GM19043 (cell line): Measurements from ENCODE around the gene MYL5.
A peak's percentile ranks its signal among the peaks of the same experiment; 100 is the strongest.
"Not testable (repeated sequence)": the region's sequence is repeated elsewhere in the genome, so short reads cannot be mapped to it uniquely, and the experiment has no call there.

Experiments used
- ATAC-seq: cut with Tn5 transposase; IDR thresholded peaks from one replicate; pipeline ENCODE4 v1.9.1; 2021; ENCODE audit warnings: low read depth; ENCODE audit not compliant: unreplicated experiment

MYL5 gene

GRCh38 chr4:656436-657337, 17.7 kb upstream of the MYL5 start:
- ATAC-seq: no peak

GRCh38 chr4:657338-657833, 17.0 kb upstream of the MYL5 start:
- no peak for ATAC-seq

- ATAC-seq: no peak
Measured at GRCh38 chr4:657834-658667, 16.3 kb upstream of the MYL5 start.

- no peak for ATAC-seq
Measured at GRCh38 chr4:658681-659667, 15.4 kb upstream of the MYL5 start.

GRCh38 chr4:659851-660250, 14.5 kb upstream of the MYL5 start:
- no peak for ATAC-seq

- ATAC-seq: no peak
Measured at GRCh38 chr4:660401-660800, 13.9 kb upstream of the MYL5 start.

GRCh38 chr4:661231-661630, 13.1 kb upstream of the MYL5 start:
- no peak for ATAC-seq

- ATAC-seq: no peak
Measured at GRCh38 chr4:661881-662761, 12.2 kb upstream of the MYL5 start.

GRCh38 chr4:663046-663437, 11.3 kb upstream of the MYL5 start:
- no peak for ATAC-seq

GRCh38 chr4:663438-664428, 10.6 kb upstream of the MYL5 start:
- peak; percentile 62 for ATAC-seq

GRCh38 chr4:664713-665231, 9.6 kb upstream of the MYL5 start:
- no peak for ATAC-seq

- no peak for ATAC-seq
Measured at GRCh38 chr4:665381-665750, 9.0 kb upstream of the MYL5 start.

GRCh38 chr4:665751-666435, 8.4 kb upstream of the MYL5 start:
- no peak for ATAC-seq

- ATAC-seq: no peak
Measured at GRCh38 chr4:666436-666810, 7.9 kb upstream of the MYL5 start.

- ATAC-seq: no peak
Measured at GRCh38 chr4:666822-667544, 7.4 kb upstream of the MYL5 start.

- no peak for ATAC-seq
Measured at GRCh38 chr4:667545-667925, 6.8 kb upstream of the MYL5 start.

- ATAC-seq: not testable (repeated sequence)
Measured at GRCh38 chr4:668219-668618, 6.1 kb upstream of the MYL5 start.
